GM19193 (cell line): Measurements from ENCODE around the gene SARDH.

ENCODE experiments used
- POLR2A ChIP-seq: IDR thresholded peaks from 4 replicates; pipeline ENCODE4 v1.6.1; 2011; ENCODE audit not compliant: insufficient read depth, insufficient read length; ENCODE audit errors: extremely low read depth

The SARDH gene

DNA sequence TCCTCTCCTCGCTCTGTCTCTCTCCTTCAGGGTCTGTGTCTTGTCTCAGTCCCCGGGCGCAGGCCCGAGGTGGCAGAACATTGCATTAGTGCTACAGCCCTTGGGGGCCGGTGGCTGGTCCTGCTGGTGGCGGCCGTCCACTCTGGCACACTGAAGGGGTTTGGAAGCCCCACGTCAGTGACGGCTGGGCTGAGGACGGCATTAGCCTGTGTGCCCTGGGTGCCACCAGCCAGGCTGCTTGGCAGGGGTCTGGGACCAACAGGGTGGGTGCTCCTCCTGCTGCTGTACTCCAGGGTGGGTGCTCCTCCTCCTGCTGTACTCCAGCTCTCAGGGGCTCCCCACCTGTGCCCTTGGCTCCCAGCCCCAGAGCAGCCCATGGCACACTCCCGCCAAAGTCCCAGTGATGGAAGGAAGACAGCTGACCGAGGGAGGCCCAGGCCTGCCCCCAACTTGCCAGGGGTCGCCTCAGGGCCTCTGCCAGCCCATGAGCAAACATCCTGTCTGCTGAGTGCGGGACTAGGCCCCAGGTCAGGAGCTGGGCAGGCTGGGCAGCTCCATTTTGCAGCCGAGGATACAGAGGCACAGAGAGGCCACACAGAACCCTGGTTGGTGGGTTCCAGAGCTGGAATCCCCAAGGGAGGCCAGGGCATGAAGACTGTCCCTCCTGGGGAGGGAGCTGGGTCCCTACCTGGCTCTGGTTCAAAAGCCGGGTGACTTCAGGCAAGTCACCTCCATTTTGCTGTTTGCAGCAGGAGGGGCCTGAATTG lies 27.3 kb downstream of the SARDH start:
- no peak for TF ChIP-seq POLR2A

DNA sequence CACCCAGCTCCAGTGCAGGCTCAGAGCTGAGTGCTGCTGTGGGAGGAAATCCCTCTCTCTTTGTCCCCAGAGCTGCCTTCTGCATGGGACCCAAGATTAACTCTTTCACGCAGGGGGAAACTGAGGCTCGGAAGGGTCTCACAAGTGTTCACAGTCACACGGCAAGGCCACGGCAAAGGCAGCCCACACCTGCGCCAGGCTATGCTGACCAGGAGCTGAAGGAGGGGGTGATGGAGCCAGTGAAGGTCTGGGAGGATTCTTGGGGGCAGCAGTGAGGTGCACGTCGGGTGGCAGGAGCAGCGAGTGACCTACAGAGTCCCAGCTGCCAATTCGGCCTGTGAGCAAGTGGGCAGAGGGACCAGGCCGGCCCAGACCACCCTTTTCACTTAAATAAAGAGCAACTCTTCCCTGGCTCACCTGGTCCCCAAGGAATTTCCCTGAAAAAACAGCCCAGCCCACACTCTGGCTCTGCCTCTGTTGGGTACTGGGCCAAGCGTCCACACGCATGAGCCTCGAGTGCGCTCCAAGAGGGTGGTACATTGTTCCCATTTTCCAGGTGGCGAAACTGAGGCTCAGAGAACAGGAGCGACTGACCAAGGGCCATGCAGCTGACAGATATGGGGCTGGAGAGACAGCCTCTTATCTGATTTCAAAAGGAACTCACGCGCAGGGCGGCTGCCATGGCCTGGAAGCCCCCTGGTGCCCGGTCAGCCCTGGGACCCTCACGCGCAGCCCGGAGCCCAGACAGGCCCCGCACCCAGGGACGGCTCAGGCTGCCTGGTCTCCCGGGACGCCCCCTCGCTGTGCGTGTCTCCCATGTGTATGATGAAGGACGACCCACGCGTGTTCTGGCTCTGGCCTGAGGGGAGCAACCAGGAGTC lies 28.2 kb downstream of the SARDH start:
- TF ChIP-seq POLR2A, result no peak

DNA sequence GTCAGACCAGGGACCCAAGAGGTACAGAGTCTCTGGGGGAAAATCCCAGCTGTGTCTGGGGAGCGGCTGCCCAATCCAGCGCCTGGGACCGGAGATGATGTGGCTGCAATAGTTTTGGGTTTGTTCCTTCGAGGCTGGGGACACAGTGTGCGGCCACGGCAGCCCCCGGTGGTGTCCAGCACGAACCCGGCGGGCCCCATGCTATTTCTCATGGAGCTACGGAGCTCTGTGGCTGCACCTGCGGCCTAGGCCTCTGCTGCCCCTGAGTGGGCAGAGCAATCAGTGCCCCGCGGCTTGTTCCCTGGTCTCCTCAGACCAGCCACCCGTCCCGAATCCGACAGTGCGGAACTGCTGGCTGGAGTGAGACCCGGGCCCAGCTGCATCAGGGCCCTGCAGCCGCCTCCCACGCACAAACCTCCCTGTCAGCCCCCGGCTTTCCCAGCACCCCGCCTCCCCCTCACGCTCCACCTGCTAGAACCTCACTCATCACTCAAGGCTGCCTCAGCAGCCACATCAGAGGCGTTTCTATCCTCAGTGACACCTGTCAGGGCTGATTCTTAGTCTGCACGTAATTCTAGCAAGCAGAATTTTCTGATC lies 29.0 kb downstream of the SARDH start:
- TF ChIP-seq POLR2A, result no peak

- TF ChIP-seq POLR2A, result no peak
These were observed 29.7 kb downstream of the SARDH start for GRCh38 chr9:133708246-133709014.

- TF ChIP-seq POLR2A, result no peak
These were observed 30.3 kb downstream of the SARDH start for GRCh38 chr9:133707763-133708245.

DNA sequence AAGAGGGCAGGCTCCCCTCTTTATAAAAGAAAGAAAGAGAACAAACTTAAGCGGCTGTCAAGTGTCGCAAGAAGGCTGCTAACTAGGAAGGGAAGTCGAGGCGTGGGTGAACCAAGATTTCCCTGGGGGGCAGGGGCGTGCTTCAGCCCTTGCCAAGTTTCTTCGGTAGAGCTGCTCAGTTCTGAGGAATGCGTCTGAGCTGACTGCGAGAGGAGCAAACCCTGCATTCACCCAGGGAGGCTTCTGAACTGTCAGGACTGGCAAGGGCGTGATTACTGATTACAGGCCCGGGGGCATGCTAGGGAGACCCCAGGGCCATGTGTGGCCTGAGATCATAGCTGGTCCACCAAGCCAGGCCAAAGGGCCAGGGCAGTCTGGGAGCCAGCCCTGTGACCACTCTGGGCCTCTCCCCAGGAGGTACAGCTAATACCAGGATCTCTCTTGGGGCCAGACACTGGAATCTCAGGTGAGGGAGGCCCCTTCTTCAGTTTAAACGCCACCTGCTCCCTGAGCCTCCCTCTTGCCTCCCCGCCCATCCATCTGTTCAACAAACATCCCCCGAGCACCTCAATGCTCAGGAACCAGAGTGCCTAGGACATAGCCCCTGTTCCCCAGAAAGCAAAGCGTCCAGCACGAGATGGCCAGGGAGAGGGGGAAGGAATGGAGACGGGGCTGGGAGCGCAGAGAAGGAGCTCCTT lies 30.9 kb downstream of the SARDH start:
- no peak for TF ChIP-seq POLR2A

DNA sequence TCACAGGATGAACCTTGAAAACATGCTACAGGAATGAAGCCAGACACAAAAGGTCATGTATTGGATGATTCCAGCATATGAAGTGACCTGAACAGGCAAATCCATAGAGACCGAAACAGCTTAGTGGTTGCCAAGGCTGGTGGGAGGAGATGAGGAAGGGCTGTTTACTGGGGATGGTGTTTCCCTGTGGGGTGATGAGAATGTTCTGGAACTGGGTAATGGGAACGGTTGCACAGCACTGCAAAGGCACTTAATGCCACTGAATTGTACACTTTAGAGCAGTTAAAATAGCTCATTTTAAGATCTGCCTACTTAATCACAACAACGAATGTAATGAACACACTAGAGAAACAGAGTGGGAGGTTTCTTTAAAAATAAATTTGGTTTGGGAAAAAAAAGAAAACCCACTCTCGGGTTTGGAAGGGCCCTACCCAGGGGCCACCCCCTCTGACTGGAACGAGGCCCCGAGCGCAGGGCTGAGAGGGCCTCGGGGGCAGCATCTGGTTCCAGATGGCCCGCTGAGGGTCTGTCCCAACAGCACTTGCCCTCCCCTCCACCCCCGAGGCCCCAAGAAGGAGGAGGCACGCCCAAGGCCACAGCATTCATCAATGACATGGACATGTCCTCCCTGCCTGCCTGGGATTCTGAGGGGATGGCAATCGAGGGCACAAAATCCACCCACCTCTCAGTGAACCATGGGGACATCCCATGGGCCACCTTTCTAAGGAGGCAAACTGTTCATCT lies 31.7 kb downstream of the SARDH start:
- TF ChIP-seq POLR2A, result no peak

DNA sequence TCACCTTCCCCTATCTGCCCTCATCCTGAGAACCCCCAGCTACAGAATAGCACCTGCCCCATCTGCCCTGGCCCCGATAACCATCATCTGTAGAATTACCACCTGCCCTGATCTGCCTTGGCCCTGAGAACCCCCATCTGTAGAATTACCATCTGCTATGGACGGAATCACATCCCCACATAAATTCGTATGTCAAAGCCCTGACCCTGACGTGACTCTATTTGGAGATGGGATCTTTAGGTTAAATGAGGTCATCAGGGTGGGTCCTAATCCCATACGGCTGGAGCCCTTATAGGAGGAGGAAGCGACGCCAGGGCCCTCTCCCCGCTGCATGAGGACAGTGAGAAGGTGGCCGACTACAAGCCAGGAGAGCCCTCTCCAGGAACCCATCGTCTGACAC lies 32.6 kb downstream of the SARDH start:
- no peak for TF ChIP-seq POLR2A

- TF ChIP-seq POLR2A, result no peak
These were observed 33.4 kb downstream of the SARDH start for GRCh38 chr9:133704711-133705181.

DNA sequence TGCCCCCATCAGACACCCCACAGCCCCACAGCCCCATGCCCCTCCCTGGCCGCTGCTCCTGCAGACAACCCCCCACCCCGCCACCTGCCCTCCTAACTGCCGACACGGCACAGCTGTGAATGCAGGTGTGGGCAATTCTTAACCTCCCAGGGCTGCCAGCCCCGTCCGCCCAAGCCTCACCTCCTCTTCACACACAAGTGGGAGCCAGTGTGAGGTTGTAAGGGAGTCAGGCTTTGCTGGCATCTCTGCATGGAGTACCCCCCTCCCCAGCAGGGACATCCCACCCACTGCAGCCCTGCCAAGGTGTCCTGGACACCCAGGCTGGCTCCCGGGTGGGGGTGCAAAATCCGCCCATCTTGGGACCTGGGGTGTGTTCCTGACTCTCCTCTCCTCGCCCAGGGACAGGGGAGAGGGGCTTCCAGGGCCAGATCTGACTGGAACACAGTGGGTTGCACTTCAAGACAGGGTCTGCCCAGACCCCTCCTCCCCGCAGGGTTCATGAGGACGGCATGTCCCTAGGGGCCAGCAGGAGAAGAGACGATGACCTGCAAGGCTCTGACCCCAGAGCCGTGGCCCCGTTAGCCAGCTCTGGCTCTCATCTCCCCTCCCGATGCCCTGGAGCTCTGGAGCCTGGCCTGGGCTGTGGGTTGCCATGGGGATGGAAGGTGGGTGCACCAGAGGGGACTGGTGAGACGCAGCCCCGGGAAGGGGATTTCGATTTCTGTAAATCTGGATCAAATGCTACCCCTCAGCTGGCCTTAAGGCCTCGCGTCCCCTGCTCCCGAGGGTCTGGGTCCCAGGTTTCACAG lies 34.4 kb downstream of the SARDH start:
- no peak for TF ChIP-seq POLR2A

- no peak for TF ChIP-seq POLR2A
These were observed 35.2 kb downstream of the SARDH start for GRCh38 chr9:133702798-133703590.
